ENCODE data around the gene ZBTB48.

GRCh38 chr1:6536291-6536690 is 43.5 kb upstream of the ZBTB48 start:
- TF ChIP-seq EZH2 (IDR thresholded peaks at IDR 0.05) = no peak
- no peak for TF ChIP-seq CTCF (IDR thresholded peaks at IDR 0.05)
- no peak for TF ChIP-seq EZH2phosphoT487 (IDR thresholded peaks at IDR 0.05)

All from neural progenitor cell (in vitro differentiated cells).